ENCODE data around the gene DLST.

DLST gene

DNA sequence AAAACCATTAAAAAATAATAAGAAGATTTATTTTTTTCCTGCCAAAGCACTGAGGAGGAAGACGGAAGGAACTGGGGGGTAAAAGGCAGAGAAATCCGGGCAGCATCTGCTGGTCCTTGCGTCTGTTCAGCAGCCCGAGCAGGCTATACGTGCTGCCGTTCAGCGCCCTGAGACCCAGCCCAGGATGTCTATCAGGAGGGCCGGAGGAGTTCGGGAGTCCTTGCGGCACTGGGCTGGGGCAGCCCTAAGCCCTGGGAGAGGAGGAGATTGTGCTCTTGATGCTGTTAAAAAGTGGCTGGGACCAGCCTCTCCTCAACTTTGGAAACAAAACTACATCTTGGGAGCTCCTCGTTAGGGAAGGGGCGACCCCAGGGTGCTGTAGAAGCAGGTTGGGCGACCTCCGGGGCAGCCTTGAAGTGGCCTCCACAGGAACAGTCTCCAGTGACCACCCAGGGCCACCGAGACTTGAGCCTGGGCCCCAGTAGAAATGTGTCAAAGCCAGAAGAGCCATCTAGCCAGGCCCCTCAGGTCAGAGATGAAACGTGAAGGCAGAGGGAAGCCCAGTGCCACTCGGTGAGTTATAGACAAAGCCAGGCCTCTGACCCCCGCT, 59.3 kb downstream of the DLST start:
- no peak for DNase-seq (ENCODE audit: low read depth in 3 of 3)

DNA sequence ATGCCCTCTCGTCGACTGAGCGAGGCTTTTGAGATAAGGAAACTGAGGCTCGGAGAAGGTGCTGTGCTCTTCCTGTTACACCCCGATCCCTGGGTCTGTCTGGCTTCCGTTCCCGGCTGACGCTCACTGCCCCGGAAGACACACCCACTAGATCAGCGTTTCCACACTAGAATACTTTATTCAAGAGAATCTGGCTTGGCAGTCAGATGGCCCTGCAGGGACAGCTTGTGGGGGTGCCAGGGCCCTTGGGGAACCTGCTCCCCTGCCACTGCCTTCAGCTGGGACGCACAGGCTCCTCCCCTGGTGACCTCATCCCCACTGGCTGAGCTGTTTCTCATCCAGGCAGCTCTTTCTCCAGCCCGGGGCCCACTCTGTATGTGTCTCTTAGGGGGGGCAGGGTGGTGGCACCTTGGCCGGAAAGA, 60.0 kb downstream of the DLST start:
- DNase-seq (ENCODE audit: low read depth in 3 of 3): peak; percentile 28 to 60 (median 52)

DNA sequence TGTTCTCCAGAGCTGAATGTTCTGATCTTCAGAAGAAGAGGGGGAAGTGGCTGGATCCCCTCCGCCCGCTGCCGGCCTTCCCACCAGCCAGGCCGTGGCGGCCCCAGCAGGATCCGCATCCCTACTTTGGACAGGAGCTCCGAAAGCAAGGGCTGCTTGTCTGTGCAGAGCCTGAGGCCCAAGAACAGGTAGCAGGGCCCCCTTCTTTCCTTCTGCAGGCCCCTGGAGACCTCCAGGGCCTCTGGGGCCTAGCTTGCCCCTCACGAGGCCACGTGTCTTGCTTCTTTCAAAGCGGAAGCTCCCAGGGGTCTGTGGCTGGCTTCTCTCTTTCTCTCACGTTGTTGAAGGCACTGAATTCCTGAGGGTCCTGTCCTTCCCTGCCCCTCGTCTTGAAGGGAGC, 60.5 kb downstream of the DLST start:
- DNase-seq (ENCODE audit: low read depth in 3 of 3): no peak

DNA sequence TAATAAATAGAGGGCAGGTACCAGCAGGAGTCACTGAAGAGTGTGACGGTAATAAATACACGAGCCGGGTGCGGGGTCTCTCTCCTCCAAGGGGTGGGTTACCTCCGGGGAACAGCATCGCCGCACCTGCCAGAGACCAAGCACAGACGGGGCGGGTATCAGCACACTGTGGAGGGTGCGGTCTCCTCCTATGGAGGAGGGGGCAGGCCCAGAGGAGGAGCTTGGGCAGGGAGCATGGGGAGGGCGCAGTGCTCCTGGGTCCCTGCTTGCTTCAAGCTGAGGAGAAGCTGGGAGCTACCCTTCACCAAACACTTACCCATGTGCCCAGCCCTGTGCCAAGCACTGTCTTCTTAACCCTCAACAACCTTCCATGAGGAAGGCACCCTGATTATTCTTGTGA, 60.9 kb downstream of the DLST start:
- no peak for DNase-seq (ENCODE audit: low read depth in 3 of 3)

DNA sequence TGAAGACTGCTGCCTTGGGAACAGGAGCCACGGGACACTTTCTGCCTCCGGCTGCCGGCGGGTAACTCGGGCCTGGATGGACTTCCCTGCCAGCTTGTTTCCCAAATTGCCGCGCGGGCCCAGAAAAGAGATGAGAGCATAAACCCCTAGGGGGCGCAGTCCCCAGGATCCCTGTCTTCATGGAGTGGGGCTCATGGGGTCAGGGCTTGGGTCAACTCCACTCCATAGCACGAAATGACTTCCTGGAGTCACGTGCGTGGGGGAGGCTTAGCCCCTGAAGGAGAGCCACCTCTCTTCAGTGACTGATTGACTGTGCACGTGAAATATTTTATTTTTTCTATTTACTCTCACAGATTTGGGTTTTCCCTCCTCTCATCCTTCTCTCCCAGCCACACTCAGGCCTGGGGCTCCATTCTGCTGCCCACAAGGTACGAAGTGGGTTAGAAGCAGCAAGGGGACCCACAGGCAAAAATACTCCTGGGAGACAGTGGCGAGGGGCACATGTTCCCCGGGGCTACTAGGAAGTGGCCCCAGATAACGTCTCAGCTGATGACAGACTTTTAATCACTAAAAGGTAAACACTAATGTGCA, 63.6 kb downstream of the DLST start:
- peak in 1 of 3 donors; percentile 19 for DNase-seq (ENCODE audit: low read depth in 3 of 3)

DNA sequence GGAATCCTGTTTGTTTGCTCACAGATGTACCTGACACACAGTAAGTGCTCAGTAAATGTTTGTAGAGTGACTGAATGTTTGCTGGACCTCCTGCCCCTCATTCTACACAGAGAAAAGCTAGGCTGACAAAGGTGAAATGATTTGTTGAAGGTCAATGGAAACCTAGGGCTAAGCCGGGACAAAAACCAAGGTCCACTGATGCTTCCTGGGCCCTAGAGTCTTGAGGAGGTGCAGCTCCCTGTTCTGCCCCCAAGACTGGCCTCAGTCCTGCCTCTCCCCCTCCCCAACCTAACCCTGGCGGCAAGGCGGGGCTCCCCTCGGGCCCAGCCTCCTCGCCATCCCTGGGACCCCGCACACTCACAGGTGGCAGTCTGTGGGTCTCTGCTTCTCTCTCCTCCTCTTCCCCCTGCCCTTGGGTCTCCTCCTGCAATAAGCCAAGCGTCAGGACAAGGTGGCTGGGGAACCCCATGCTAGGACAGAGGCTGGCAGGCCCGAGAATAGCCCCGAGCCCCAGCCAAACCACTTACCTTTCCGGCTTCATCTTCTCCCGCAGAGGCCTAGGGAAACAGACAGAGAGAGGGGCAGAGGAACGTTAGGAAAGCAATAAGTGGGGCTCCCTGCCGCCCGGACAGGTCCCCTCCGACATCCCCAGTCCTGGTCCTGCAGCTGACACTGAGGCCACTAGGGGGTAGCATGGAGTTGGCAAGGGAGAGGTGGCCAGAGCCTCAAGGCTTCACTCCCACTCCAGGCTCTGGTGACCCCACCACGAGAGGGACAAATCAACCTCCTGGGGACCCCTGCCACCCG, 64.3 kb downstream of the DLST start:
- DNase-seq (ENCODE audit: low read depth in 3 of 3): peak; percentile 45 to 72 (median 55)

DNA sequence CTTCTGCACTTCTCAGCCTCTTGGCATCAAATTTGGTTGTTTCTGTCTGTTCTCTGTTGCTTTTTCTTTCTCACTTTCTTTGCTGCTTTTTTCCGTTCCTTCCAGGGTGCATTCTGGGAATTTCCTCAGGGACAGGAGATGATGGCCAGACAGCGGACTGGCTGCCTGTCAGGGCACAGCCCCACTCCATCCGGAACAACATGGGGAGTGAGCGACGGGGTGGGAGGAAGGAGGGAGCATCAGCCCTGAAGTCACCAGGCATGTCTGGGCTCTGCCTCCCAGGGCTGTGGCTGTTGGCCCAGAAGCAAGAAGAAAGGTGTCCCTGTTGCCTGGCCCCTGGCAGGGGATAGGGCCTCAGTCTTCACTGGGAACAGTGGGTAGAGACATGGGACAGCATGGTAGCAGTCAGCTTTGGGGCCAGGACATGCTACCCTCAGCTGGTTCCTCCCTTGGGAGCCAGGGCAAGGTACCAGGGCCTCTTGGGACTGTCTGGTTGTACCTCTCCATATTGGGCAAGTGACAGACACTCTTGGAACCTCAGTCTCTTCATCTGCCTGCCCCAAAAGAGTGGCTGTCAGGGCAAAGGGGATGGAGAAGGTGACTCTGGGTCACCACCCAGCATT, 65.1 kb downstream of the DLST start:
- no peak for DNase-seq (ENCODE audit: low read depth in 3 of 3)

DNA sequence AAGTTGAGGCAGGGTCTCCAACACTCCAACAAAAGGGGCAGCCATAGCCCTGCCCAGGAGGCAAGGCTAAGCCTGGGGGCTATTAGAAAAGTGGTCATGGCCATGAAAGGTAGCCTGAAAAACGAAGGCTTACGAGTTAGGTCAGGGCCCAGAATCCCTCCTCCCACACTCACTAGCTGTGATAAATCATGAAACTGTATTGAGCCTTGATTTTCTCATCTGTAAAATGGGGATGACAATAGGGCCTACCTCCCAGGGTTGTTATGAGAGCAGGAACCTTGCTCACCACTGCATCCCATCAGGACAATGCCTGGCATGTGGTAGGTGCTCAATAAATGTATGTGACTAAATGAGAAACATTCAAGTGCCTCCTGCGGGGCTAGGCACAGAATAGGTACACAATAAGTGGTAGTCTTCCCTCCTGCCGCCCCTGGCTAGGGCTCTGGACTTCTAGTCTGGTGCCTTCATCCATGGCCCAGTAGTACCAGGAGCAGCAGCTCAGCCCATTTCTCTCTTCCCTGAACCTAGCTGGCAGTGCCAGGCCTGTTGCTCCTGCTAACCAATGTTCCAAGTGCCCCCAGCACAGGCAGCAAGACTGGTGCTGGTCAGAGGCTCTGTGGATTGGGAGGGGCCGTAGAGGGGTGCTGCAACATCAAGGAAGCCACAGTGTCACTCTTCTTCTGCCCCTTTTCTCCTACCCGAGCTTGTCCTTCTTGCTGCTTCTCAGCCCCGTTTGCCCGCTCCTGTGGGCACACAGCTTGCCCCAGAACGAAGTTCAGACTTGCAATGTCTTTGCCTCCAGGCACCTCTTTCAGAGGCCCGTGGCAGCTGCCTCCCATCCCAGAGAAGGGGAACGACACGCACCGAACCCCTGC, 65.9 kb downstream of the DLST start:
- DNase-seq (ENCODE audit: low read depth in 3 of 3): no peak

DNA sequence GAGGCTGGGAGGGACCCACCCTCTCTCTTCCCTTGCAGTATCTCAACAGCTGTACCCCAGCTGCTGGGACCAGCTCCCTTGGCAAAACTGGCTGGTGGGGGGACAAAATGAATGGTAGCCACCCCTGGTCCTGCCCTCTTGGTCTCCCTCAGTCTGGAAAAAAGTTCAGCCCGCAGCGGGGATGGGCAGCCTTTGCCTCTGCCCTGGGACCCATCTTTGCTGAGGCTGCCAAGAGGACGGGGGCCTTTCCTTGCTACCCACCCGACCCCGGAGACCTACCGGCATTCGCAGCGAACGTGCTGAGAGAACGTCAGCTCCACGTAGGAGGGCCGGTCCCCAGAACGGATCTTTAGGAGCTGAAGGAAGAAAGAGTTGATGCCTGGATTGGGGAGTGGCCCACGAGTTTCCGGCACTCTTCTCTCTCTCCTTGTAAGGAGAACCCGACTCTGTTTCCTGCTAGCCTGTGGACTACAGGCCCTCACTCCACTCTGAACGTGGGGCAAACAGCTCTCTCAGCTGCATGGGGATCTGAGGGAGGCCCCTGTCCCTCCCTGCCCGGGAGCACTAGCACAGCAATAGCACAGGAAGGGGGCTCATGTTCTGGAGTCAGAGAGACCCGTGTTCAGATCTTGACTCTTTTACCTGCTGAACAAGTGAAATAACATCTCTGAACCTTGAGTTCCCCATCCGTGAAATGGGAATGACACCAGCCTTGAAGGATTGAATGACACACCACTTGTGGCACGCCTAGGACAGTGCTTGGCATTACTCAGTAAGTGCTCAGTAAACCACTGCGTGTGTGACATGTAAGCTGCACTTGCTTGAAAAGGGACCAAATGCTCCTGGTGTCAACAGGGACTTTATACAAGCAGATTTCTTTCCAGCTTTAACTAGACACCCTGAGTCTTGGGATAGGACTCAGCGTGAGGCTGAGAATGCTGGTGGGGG, 66.8 kb downstream of the DLST start:
- DNase-seq (ENCODE audit: low read depth in 3 of 3): no peak

DNA sequence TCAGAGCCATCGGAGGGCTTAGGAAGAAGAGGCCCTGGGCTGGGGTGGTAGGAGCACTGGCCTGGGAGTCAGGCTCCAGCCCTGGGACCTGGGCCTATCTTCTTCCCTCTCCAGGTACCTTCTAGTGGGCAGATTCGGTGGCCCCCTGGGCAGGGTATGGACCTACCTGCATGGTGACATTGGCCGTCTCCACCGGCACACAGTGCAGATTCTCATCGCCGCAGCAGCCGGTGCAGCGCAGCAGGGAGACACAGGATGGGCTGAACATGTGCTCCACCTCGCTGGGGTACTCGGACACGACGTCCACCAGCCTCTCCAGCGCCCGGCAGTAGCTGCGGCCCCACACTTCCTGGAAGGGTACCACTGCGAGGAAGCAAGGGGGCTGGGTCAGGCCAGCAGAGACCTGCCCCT, 67.5 kb downstream of the DLST start:
- DNase-seq (ENCODE audit: low read depth in 3 of 3): no peak

DNA sequence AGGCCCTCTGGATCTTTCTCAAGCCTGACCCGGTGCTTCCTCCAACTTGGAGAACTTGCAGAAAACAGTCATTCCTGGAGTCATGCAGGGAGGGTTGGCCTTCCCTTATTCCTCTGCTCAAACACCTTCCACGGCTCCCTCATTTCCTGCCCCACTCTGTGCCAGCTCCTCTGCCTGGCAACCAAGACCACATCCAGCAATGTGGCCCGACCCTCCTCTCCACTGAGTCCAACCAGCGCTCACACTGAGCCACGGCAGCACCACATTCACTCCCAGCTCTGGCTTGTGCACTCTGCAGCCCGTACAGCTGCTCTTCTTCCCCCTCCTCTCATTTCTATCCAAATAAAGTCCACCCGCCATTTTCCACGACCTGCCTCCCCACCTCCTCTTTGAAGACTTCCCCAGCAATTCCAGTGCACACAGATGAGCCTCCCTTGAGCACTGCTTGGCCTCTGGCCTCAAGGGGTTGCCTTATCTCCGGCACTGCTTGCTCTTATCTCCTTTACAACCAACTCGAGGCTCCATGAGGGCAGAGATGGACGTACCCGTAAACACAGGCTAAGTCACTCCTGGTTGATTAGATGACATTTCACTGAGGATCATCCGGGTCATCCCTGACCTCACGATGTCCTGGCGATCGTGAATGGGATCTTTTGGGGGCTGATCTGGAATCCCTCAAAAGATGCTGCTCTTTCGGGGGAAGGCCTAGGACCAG, 68.3 kb downstream of the DLST start:
- DNase-seq (ENCODE audit: low read depth in 3 of 3): no peak

DNA sequence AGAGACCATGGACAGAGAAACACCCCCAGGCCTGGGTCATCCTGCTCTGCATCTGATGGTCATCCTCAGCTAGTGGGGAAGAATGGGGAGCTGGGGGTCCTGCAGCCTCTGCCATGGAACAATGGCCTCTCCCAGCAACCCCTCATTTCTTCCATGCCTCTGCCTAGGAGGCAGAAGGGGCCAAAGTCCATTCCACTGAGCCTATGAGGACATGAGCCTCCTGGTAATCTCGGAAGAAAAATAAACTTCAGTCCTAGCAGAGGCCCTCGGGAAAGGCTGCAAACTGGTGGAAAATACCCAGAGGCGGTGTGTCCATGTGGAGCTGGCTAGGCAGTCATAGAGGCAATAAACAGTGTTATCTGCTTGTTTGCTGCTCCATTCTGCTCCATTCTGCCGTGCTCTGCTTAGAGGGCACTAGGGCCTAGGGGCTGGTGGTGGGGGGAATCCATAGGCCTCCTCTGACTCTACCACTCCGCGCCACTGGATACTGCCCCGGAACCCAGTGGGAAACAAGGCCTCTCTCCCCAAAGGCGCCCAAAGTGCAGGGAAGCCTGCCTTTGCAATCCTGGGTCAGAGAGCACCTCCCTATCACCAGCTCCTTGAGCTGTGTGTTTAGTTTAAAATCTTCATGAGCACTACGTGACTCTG, 69.2 kb downstream of the DLST start:
- DNase-seq (ENCODE audit: low read depth in 3 of 3): no peak

DNA sequence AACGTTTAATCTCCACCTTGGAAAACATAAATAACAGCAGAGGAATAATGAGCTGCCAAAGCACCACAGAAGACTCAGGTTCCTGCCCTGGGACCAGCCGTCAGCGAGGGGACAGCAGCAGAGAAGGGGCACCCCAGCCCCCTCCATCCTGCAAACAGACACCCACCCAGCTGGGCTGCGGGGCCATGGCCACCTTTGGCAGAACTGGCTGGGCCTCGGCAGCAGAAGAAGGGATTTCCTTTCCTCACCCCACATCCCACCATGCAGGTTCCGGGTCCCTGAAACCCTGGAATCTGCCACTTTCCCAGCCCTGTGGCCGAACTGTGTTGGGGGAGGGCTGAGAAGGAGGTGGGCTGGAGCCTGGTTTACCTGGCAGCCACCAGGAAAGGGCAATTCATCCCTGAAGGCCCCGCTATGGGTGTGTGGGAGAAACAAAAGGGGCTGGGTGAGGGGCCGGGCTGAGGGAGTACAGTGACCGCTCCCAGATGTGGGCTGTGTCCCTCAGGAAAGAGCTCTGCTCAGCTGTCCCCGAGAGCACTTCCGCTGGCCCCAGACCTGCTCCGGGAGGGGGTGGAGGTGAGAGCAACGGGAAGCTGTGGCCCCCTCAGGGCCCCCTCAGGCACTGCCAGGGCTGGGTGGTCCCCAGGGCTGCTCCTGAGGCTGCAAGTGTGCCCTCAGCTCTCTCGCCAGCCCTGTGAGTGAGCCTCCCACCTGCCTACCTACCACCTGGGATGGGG, 69.9 kb downstream of the DLST start:
- DNase-seq (ENCODE audit: low read depth in 3 of 3): no peak

DNA sequence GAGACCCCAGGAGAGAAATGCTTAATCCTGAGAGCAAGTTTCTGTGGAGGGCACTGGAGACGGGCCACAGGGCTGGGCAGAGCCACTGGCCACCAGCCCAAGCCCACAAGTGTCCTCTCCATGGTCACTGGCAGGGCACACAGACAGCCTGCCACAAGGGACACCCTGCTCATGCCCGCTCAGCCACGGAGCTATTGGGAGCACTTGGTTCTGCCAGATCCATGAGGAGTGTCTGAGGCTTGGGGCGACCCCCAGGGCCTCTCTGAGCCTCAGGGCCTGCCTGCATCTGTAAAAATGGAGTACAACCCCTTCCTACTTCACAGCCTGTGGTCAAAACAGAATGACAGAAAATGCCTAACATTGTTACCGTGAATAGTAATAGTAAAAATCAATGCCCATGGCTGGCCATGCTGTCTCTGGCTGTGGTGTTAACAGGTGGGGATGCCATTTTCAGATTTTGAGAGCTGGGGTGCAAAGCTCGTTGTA, 70.5 kb downstream of the DLST start:
- DNase-seq (ENCODE audit: low read depth in 3 of 3): no peak

DNA sequence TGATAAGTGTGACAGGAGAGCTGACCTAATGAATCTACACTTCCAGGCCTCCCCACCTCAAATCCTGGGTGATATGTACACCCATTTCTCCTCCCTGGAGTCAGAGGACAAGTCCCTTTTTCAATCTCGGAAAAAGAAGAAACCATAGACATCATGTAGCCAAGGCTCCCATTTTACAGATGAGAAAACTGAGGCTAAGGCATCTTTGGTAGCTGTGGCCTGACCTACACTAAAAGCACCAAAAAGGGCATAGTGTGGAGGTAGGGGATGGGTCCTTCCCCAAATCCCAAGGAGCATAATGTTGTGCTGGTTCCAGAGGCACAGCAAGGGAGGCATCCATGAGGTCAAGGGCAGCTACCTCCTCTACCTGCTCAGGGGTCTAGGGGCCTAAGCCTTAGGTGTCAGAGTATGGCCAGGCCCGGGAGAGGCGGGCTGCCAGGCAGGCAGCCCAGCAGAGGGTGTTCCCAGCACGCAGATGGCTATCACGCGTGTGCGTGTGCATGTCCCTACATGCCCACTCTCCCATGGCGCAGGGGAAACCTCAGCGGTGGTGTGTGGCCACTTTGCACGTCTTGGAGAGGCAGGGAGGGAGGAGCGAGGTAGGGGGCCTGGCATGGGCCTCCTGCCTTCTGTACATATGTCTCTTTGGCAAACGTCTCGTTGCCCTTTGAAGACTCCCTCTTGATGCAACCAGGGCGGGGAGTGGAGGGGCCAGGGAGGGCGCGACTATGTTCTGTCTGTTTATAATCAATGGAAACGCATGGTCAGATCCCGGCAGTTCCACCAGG, 71.2 kb downstream of the DLST start:
- DNase-seq (ENCODE audit: low read depth in 3 of 3): no peak

Measured in stimulated activated CD4-positive, alpha-beta T cell treated with anti-CD3 and anti-CD28 coated beads, TNF-alpha, amount 100 ng/mL, for 48 hours (primary cell).